Erythroblast (primary cell): ENCODE data around the gene FILIP1L.

ENCODE experiments used
- GATA1 ChIP-seq: IDR thresholded peaks from 2 replicates; pipeline ENCODE4 v1.6.1; 2011; ENCODE audit warnings: low read depth, mild to moderate bottlenecking, control low read depth, low read length, moderate library complexity
- POLR2A ChIP-seq: IDR thresholded peaks from 2 replicates; pipeline ENCODE4 v1.6.1; 2011; ENCODE audit warnings: mild to moderate bottlenecking, low read length

GRCh38 chr3:99854756-99855298, 259.5 kb downstream of the FILIP1L start:
- TF ChIP-seq POLR2A (no peak), GATA1 (no peak)
